Smooth muscle cell (in vitro differentiated cells): ENCODE measurements around the gene RPS19BP1. TPM values are rescaled to one million over a fixed set of nuclear protein-coding genes. Genes with fewer than 3 reads are reported as not detected.

Experiments used
- DNase-seq: peaks from one replicate; lab custom pipeline; 2025; ENCODE audit not compliant: unreplicated experiment; lab: John Stamatoyannopoulos, UW
- H2AFZ ChIP-seq: fragments of 200-600 bp; sonication (generic); 2 replicates; pipeline ENCODE4 v1.6.0; 2016; ENCODE audit warnings: antibody characterized with exemption, low read depth, mild to moderate bottlenecking
- H3F3A ChIP-seq: fragments of 200-600 bp; sonication (generic); 2 replicates; pipeline ENCODE4 v1.6.0; 2017; ENCODE audit warnings: antibody characterized with exemption, low read depth
- H3K27ac ChIP-seq: fragments of 200-600 bp; sonication (generic); 2 replicates; pipeline ENCODE4 v1.5.1; 2016; ENCODE audit warnings: low read depth, mild to moderate bottlenecking
- H3K27me3 ChIP-seq: fragments of 200-600 bp; sonication (generic); 2 replicates; pipeline ENCODE4 v1.6.1; 2016; ENCODE audit warnings: low read depth, mild to moderate bottlenecking
- H3K36me3 ChIP-seq: fragments of 200-600 bp; sonication (generic); 2 replicates; pipeline ENCODE4 v1.5.1; 2016; ENCODE audit warnings: low read depth
- H3K4me1 ChIP-seq: fragments of 200-600 bp; sonication (generic); 2 replicates; pipeline ENCODE4 v1.5.1; 2016; ENCODE audit warnings: low read depth
- H3K4me2 ChIP-seq: fragments of 200-600 bp; sonication (generic); 2 replicates; pipeline ENCODE4 v1.6.0; 2016; ENCODE audit warnings: mild to moderate bottlenecking
- H3K4me3 ChIP-seq: fragments of 200-600 bp; sonication (generic); 2 replicates; pipeline ENCODE4 v1.5.1; 2016; ENCODE audit warnings: mild to moderate bottlenecking
- H3K79me2 ChIP-seq: fragments of 200-600 bp; sonication (generic); 2 replicates; pipeline ENCODE4 v1.6.0; 2016; ENCODE audit warnings: low read depth, mild to moderate bottlenecking
- H3K9ac ChIP-seq: fragments of 200-600 bp; sonication (generic); 2 replicates; pipeline ENCODE4 v1.6.0; 2016; ENCODE audit warnings: low read depth
- H3K9me3 ChIP-seq: fragments of 200-600 bp; sonication (generic); replicated peaks from 2 replicates; pipeline ENCODE4 v1.5.1; 2016; ENCODE audit warnings: low read depth
- H4K20me1 ChIP-seq: fragments of 200-600 bp; sonication (generic); 2 replicates; pipeline ENCODE4 v1.6.0; 2016; ENCODE audit warnings: low read depth
- CTCF ChIP-seq: fragments of 200-600 bp; sonication (generic); IDR thresholded peaks from 2 replicates; pipeline ENCODE4 v1.5.1; 2017; ENCODE audit warnings: borderline replicate concordance, mild to moderate bottlenecking, antibody characterized with exemption; ENCODE audit not compliant: insufficient read depth, poor library complexity, severe bottlenecking
- WGBS: methylation state at CpG from one replicate; pipeline ENCODE4 v1.1.7; 2016; ENCODE audit warnings: low lambda C conversion rate; 5-methylcytosine and 5-hydroxymethylcytosine counted together
- polyA plus RNA-seq: library from polyadenylated mRNA; unstranded; fragments of >200 nt; fragmentation: Nextera tagmentation; extraction: Ambion mirVana; gene quantifications from 2 replicates; pipeline ENCODE4 v1.2.1, GENCODE V29; 2016
- total RNA-seq: library from RNA; depleted of rRNA; stranded (reverse); fragments of >200 nt; gene quantifications from 2 replicates; pipeline ENCODE4 v1.2.3, GENCODE V29; 2014

The RPS19BP1 gene
- total and polyA plus RNA-seq, 2 experiments from 2014 or later: 71.6 to 97.1 TPM

DNA sequence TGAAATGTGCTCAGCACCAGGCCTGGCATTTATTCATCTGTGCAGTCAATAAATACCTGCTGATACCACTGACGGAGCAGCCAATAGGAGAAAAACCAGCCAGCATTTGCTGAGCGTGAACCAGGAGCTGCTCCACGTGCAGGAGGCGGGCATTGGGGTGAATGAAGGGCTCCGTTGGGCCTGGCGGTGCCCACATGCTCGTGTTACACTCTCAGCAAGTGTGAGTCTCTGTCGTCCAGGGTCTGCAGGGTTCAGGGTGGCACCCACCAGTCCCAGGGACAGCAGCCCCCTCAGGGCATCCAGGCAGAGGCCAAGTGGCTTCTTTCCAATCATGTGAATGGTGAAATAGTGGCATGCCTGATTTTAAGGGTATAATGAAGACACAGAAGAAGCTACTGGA lies 4.2 kb upstream of the RPS19BP1 start:
- H3K9ac ChIP-seq: no peak overlapping the region
- H2AFZ ChIP-seq: no peak overlapping the region
- no peak overlapping the region for H3K4me2 ChIP-seq
- H3F3A ChIP-seq: peaks cover 10% of the 10 kb centered on the region
- H3K4me3 ChIP-seq: no peak overlapping the region
- H3K79me2 ChIP-seq: peaks cover 4% of the 10 kb centered on the region
- no peaks in the 10 kb centered on the region for H4K20me1 ChIP-seq
- no peaks in the 10 kb centered on the region for H3K9me3 ChIP-seq
- no peaks in the 10 kb centered on the region for H3K36me3 ChIP-seq
- peaks cover 7% of the 10 kb centered on the region for H3K4me1 ChIP-seq
- H3K27ac ChIP-seq: no peak overlapping the region
- 76% methylated on average over 8 of the region's 8 CpGs for WGBS
- H3K27me3 ChIP-seq: no peaks in the 10 kb centered on the region
- no peak for TF ChIP-seq CTCF
- DNase-seq: no peak

- no peaks in the 10 kb centered on the region for H3K27me3 ChIP-seq
- no peak overlapping the region for H3K27ac ChIP-seq
- TF ChIP-seq CTCF: no peak
- H3K4me1 ChIP-seq: peaks cover 11% of the 10 kb centered on the region
- H3K4me3 ChIP-seq: no peak overlapping the region
- no peak overlapping the region for H3K4me2 ChIP-seq
- DNase-seq: no peak
- H3K9me3 ChIP-seq: no peaks in the 10 kb centered on the region
- peaks cover 12% of the 10 kb centered on the region for H3K79me2 ChIP-seq
- no peaks in the 10 kb centered on the region for H3K36me3 ChIP-seq
- H2AFZ ChIP-seq: no peak overlapping the region
- peaks cover 10% of the 10 kb centered on the region for H3F3A ChIP-seq
- no peak overlapping the region for H3K9ac ChIP-seq
- WGBS: 93% methylated on average over 15 of the region's 15 CpGs
- H4K20me1 ChIP-seq: no peaks in the 10 kb centered on the region
These were observed 3.4 kb upstream of the RPS19BP1 start for GRCh38 chr22:39535831-39536449.

- Histone ChIP-seq H3K9me3 (no peaks in the 10 kb centered on the region), H3K36me3 (no peaks in the 10 kb centered on the region), H3K27me3 (no peaks in the 10 kb centered on the region), H3K4me1 (peaks cover 11% of the 10 kb centered on the region), H3K79me2 (peaks cover 13% of the 10 kb centered on the region), H3F3A (peaks cover 10% of the 10 kb centered on the region), H3K27ac (no peak overlapping the region), H3K4me2 (no peak overlapping the region), H4K20me1 (peaks cover under 1% of the 10 kb centered on the region), H3K9ac (no peak overlapping the region), H2AFZ (no peak overlapping the region), H3K4me3 (no peak overlapping the region)
- no peak for TF ChIP-seq CTCF
- 68% methylated on average over 13 of the region's 13 CpGs for WGBS
- no peak for DNase-seq
These were observed 2.8 kb upstream of the RPS19BP1 start for GRCh38 chr22:39535357-39535725.
